ENCODE results near the gene LMOD2.
A peak's percentile ranks its signal among the peaks of the same experiment; 100 is the strongest.

The LMOD2 gene

DNA sequence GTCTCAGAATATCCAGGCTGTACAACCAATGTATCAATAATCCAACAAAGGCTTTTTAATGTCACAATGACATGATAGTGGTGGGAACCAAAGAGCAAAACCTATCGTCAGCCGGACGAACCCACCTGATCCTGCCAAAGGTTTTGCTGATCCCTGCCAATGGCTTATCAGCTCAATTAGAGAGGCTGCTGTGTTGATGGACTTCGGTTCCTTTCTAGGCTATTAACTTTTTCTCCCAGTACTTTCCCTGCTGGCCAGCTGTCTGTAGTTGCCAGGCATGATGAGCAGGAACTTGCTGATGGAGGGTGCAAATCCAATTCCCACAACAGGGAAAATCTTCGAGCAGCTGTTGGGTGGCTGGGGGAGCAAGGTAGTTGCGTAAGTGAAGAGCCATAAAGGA lies 2.4 kb downstream of the LMOD2 start:
- no peak overlapping the region for H3K4me3 ChIP-seq (ENCODE audit: low read depth, low read length)
- DNase-seq (ENCODE audit: low read depth), result no peak
- no peak for TF ChIP-seq CTCF (IDR thresholded peaks at IDR 0.05; ENCODE audit: control insufficient read depth, extremely low read depth, insufficient read depth)

DNA sequence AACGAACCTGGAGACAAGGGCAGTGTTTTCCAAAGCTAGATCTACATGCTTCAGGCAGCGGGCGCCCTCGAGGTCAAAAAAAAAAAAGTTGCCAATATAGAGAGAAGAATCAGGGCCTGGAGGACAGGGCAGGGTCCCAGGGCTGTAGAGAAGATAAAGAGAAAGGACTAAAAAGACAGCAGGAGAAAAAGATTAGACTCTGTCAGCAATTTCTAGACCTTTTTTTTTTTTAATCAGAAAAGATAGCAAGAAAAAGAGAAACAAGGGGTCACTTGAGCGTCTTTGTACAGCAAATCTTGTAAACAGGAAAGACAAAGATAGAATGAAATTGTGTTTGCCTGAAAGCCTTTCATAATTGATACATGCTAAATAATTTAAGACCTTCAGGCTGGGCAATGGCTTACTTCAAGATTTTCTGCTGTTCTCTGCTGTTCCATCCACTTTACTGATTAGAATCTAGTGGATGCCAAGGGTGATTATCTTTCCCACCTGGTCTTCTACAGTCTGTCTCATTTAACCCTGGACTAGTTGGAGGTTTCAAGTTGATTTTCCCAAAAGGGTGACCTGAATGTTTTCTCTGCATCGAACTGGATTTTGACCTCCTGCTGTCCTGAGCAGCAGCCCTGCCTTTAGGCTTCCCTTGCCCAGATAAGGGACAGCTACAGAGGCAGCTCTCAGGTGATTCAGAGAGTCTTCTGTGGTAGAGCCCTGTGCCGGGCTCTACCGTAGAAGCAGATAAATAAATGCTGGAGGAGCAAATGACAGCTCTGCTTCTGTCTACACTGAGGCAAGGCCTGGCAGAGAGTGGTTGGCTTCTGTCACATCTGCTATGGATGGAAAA lies 5.1 kb downstream of the LMOD2 start:
- no peak for DNase-seq (ENCODE audit: low read depth)
- no peak for TF ChIP-seq CTCF (IDR thresholded peaks at IDR 0.05; ENCODE audit: control insufficient read depth, extremely low read depth, insufficient read depth)
- H3K4me3 ChIP-seq (ENCODE audit: low read depth, low read length), result no peak overlapping the region

GRCh38 chr7:123661765-123662164 lies 6.1 kb downstream of the LMOD2 start:
- DNase-seq (ENCODE audit: low read depth), result no peak
- no peak for TF ChIP-seq CTCF (IDR thresholded peaks at IDR 0.05; ENCODE audit: control insufficient read depth, extremely low read depth, insufficient read depth)

GRCh38 chr7:123662293-123662692 lies 6.6 kb downstream of the LMOD2 start:
- no peak for TF ChIP-seq CTCF (IDR thresholded peaks at IDR 0.05; ENCODE audit: control insufficient read depth, extremely low read depth, insufficient read depth)
- DNase-seq (ENCODE audit: low read depth), result no peak
- no peak overlapping the region for H3K4me3 ChIP-seq (ENCODE audit: low read depth, low read length)

More at GRCh38 chr7:123661765-123662164, 6.1 kb downstream of the LMOD2 start:
- no peak overlapping the region for H3K4me3 ChIP-seq (ENCODE audit: low read depth, low read length)

GRCh38 chr7:123662755-123663154 lies 7.1 kb downstream of the LMOD2 start:
- no peak for DNase-seq (ENCODE audit: low read depth)
- no peak overlapping the region for H3K4me3 ChIP-seq (ENCODE audit: low read depth, low read length)
- TF ChIP-seq CTCF (IDR thresholded peaks at IDR 0.05; ENCODE audit: control insufficient read depth, extremely low read depth, insufficient read depth), result no peak

- TF ChIP-seq CTCF (IDR thresholded peaks at IDR 0.05; ENCODE audit: control insufficient read depth, extremely low read depth, insufficient read depth), result no peak
- no peak overlapping the region for H3K4me3 ChIP-seq (ENCODE audit: low read depth, low read length)
- DNase-seq (ENCODE audit: low read depth), result no peak
Observed at GRCh38 chr7:123663200-123663599, 7.5 kb downstream of the LMOD2 start.

- peak; percentile 48 for DNase-seq (ENCODE audit: low read depth)
- no peak for TF ChIP-seq CTCF (IDR thresholded peaks at IDR 0.05; ENCODE audit: control insufficient read depth, extremely low read depth, insufficient read depth)
- H3K4me3 ChIP-seq (ENCODE audit: low read depth, low read length), result no peak overlapping the region
Observed at GRCh38 chr7:123665157-123665556, 9.5 kb downstream of the LMOD2 start.
